AG08395 (cell line): ENCODE data around the gene FAM228B.
A peak's percentile ranks its signal among the peaks of the same experiment; 100 is the strongest.
"Not testable (repeated sequence)": the region's sequence is repeated elsewhere in the genome, so short reads cannot be mapped to it uniquely, and the experiment has no call there.

Experiments used
- DNase-seq: peaks from one replicate; pipeline ENCODE4 v3.0.0; 2012; ENCODE audit warnings: mixed read lengths, low spot score

Gene FAM228B

GRCh38 chr2:24123195-24123921 lies at the start of gene FAM228B, which contains the start of gene PFN4:
FAM228B (plus strand) TSS chr2:24123469; CDS start chr2:24124362, 893 bp downstream.
PFN4 (minus strand) TSS chr2:24123334; CDS start chr2:24122535, 799 bp downstream.
- DNase-seq, result peak; percentile 95

DNA sequence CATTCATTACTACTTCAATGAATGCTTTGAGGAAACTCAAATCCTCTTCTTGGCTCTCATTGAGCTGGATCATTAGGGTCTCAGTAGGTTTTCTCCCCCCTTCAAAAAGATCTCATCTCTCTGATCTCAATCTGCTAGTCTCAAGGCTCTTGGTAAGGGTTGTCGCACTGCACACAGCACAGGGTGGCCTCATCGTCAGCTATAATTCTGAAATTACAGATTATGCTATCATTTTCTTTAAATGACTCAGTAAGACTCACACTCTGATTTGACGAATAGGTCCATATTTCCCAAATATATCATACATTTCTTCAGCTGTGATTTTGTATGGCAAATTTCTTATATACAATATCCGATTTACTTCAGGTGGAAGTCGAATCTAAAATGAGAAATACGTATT lies 49.5 kb upstream of the FAM228B start:
- DNase-seq, result no peak

GRCh38 chr2:24075259-24075658 lies 48.0 kb upstream of the FAM228B start:
- no peak for DNase-seq

GRCh38 chr2:24075915-24076848 lies 47.1 kb upstream of the FAM228B start, which contains the start of gene SF3B6:
SF3B6 (minus strand) TSS chr2:24076326; CDS start chr2:24076229, 97 bp downstream.
- DNase-seq, result peak; percentile 95

DNA sequence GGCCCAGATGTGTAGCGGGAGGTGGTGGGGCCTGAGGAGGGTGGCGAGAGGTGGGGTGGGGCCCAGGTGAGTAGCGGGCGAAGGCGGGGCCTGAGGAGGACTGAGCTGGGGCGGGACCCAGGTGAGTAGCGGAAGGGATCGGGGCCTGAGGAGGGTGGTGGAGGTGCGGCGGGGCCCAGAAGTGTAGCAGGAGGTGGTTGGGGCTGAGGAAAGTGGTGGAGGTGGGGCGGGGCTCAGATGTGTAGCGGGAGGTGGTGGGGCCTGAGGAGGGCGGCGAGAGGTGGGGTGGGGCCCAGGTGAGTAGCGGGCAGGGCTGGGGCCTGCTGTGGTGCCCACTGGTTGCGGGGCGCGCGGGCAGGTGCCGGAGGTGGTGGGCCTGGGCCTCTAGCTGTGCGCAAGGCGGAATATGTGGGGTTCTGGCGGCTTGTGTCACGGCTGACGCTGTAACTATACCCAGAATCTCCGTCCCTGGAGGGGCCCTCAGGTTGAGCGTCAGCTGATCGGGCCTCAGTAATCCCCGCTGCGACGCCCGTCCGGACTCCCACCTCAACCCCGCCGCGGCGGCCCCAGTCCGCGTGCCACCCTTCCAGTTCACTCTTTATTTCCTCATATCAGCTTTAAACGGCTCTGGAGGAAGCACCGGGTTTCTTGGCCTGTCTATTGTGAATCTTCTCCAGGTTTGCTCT lies 46.3 kb upstream of the FAM228B start:
- DNase-seq, result peak; percentile 6

GRCh38 chr2:24077535-24077877 lies 45.8 kb upstream of the FAM228B start:
- no peak for DNase-seq

- DNase-seq, result no peak
Observed at GRCh38 chr2:24077879-24078278, 45.4 kb upstream of the FAM228B start.

DNA sequence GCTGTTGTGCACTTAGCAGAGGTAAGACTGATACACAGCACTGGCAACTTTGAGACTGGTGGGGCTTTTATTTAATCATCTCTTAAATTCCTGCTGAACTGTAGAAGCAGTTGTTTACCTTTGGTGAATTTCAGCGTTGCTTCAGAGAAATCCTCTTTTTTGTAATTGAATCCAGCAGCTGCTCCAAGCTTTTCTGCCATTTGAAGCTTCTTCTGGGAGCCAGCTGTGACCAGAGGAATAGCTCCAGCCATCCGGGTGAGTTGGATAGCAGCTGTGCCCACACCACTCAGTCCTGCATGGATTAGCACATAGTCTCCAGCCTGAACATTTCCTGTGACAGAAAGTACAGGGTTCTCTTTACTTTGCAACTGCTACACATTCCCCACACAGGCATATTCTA lies 42.6 kb upstream of the FAM228B start:
- no peak for DNase-seq

GRCh38 chr2:24082787-24083566 lies 40.3 kb upstream of the FAM228B start:
- DNase-seq, result no peak

GRCh38 chr2:24083567-24084385 lies 39.5 kb upstream of the FAM228B start:
- DNase-seq, result peak; percentile 72

DNA sequence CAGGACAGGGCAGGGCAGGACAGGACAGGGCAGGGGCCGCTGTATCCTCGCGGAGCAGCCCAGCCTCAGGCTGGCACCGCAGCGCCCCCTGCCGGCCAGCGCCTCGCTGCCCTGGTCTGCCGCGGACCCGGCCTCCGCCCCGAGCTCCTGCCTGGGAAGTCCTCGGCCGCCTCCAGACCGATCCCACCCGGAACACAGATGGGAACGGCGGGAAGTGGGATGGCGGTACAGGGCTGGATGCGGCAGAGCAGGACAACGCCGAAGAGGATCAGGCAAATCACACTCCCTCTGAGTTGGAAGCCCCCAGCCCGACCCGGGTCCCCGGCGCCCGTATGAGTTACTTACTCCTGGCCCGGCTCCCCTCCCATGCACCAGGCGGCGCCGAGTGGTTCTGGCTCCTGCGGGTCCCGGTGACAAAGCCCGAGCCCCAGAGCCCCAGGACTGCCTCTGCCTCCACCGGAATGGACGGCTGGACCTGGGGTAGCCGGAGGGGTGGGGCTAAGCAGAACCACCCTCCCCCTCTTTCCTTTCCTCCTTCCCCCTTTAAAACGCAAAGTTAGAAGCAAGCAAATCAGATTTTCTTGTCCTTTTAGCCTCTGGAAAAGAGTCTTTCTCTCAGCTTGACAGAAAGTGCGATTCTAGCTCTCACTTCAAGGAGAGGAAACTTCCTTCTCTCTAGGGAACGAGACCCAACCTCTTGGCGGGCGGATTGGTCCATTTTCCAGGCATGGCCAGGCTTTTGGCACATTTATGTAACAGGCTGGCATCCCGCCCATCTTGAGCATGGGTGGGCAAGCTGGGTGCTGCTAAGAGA lies 38.7 kb upstream of the FAM228B start, which contains the start of gene TP53I3:
Gene TP53I3 (minus strand): TSS at position 449 of the 814 bp plus-strand sequence. CDS start 508 bp downstream, outside the sequence.
- peak; percentile 93 for DNase-seq

GRCh38 chr2:24085200-24085489 lies 38.1 kb upstream of the FAM228B start:
- DNase-seq, result peak; percentile 61

GRCh38 chr2:24086241-24086640 lies 37.0 kb upstream of the FAM228B start:
- DNase-seq, result no peak

- DNase-seq, result no peak
Observed at GRCh38 chr2:24087032-24087431, 36.2 kb upstream of the FAM228B start.

GRCh38 chr2:24088821-24089359 lies 34.4 kb upstream of the FAM228B start:
- no peak for DNase-seq

DNA sequence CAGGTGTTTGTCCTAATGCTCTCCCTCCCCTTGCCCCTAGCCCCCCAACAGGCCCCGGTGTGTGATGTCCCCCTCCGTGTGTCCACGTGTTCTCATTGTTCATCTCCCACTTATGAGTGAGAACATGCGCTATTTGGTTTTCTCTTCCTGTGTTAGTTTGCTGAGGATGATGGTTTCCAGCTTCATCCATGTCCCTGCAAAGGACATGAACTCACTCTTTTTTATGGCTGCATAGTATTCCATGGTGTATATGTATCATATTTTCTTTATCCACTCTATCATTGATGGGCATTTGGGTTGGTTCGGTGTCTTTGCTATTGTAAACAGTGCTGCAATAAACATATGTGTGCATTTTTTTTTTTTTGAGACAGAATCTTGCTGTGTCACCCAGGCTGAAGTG lies 30.0 kb upstream of the FAM228B start:
- DNase-seq, result not testable (repeated sequence)

- DNase-seq, result not testable (repeated sequence)
Observed at GRCh38 chr2:24095171-24095677, 28.0 kb upstream of the FAM228B start.

DNA sequence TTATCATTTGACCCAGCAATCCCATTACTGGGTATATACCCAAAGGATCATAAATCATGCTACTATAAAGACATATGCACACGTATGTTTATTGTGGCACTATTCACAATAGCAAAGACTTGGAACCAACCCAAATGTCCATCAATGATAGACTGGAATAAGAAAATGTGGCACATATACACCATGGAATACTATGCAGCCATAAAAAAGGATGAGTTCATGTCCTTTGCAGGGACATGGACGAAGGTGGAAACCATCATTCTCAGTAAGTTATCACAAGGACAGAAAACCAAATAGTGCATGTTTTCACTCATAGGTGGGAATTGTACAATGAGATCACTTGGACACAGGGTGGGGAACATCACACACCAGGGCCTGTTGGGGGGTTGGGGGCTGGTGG lies 22.5 kb upstream of the FAM228B start:
- DNase-seq, result not testable (repeated sequence)

DNA sequence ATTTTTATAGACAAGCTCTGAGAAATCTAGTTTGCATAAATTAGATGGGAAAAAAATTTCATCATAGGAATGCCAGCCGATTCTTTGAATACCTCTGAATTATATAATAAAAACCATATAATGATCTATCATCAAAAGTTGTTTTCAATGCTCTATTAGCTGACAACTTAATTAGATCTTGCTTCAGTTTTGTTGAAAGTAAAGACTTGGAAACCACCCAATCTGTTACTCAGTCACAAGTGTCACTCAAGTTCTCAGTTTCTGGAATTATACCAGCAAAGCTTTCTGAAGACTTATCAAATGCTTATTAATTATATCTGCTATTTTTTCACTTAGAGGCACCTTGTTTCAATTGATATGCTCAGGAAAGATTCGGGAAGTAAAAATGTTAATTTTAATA lies 21.3 kb upstream of the FAM228B start:
- DNase-seq, result no peak
